Stimulated activated CD8-positive, alpha-beta memory T cell treated with anti-CD3 and anti-CD28 coated beads, Interleukin-15, amount 100 ng/mL, for 24 hours (primary cell): ENCODE data around the gene PDE5A.
"Not testable (repeated sequence)": the region's sequence is repeated elsewhere in the genome, so short reads cannot be mapped to it uniquely, and the experiment has no call there.

Experiments used
- DNase-seq: peaks from one replicate; pipeline ENCODE4 v3.0.0-alpha.2; 2020; ENCODE audit warnings: low read depth

PDE5A gene

DNA sequence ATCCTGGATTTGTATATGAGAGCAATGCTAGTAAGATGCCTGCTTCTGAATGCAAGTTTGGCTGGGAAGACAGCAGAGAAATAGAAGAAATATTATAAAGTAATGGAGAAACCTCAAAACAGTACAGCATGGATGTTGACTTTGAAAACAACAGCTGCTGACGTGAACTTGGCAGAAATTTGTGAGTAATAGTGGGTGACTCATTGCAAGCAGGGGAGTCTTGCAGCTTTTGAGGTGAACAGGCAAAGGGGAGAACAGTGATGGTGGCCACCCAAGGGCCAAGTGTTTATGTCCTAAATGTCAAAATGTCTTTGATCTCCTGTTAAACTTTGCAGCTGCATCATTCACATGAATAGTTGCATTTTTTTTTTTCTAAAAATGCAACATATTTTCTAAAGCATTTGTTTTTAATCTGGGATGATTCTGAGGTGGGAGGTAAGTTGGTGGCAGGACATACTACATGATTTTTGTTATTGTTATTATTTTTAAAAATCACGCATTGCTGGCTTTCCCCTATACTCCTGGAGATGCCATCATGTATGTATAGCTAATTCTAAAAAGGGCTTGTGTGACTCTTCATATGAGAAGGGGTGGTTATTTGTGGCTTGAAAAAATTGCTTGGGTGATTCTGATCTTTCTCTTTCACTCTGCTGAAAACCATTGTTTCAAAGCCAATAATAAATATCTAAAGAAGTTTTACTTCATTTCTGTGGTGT, 158.4 kb downstream of the PDE5A start:
- DNase-seq, result not testable (repeated sequence)

DNA sequence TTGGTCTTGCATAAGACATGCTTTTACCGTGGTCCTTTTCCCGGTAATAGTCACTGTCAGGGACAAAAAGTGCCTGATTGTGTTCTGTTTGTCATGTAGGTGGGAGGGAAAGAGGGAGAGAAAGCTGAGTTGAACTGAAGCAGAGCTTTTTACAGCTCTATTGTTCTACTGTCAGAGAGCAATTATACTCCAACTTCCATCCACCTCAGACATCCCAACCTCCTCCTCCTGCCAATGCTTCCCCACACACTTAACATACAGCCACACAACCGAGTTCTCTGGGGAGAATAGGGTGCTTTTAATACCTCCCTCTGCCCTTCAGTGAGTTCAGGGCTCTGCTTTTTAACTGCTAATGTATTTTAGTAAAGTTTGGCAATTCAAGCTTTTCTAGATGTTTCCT, 159.6 kb downstream of the PDE5A start:
- DNase-seq, result not testable (repeated sequence)

DNA sequence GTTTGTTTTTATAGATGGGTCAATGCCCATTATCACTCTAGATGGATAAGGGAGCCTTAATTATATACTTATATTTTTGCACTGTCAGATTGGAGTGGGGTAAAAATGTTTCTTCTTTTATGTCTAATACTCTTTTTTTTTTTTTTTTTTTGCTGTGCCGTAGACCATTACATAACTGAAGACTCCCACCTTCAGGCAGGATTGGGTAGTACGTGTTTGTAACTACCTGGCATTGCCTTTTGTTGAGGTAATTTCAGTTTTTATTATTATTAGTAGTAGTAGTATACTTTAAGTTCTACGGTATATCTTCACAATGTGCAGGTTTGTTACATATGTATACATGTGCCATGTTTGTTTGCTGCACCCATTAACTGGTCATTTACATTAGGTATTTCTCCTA, 165.9 kb downstream of the PDE5A start:
- DNase-seq, result not testable (repeated sequence)

DNA sequence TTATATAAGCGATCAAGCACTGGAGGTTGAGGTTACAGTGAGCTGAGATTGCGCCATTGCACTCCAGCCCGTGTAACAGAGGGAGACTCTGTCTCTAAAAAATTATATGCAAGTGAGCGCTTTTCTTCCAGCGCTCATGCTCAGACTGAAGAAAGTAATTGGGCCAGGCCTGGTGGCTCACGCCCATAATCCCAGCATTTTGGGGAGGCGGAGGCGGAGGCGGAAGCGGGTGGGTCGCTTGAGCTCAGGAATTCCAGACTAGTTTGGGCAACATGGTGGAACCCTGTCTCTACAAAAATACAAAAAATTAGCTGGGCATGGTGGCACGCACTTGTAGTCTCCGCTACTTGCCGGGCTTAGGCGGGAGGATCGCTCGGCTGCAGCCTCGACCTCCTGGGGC, 172.9 kb downstream of the PDE5A start:
- DNase-seq, result not testable (repeated sequence)

DNA sequence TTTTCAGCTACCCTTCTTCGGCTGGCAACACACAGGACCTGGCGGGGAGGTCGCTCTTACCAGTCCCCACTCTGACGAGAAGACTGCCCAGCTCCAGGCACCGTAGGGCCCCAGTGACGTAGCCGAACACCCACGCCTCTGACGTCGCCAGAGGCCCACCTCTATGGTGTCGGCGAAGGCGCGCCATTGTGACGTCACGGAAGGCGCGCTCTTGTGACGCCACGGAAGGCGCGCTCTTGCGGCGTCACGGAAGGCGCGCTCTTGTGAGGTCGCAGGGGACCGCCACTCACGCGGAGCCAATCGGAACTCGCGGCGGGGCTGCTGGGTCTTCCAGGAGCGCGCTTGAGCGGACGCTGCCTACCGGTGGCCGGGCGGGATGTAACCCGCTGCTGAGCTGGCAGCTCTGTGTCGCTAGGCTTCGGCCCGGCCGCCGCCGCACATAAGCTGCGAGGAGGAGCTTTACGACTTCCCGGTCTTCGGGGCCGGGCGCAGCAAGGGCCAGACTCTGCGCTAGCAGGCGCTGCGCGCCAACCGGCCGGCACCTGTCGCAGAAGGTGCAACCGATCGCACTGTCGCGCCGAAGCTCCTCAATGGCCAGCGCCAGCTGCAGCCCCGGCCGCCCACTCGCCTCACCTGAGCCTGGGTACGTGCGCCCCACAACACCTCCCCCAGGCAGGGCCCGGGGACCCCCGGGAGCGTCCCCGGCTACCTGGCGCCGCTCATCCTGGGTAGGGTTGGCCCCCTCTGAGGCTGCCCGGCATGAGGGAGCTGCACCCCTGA, 173.9 kb downstream of the PDE5A start:
- peak; percentile 98 for DNase-seq

DNA sequence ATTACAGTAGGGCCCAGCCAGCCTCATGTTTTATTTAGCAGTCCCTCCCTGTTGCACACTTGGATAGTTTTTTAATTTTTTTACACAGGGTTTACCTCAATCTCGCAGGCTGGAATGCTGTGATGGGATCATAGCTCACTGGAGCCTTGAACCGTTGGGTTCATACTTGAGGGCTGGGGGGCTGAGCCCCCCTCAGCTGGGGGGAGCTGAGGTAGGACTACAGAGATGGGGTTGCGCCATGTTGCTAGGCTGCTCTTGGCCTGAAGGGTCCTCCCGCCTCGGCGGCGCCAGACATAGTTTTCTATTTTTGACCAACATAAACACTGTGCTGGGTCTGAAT, 174.5 kb downstream of the PDE5A start:
- DNase-seq, result not testable (repeated sequence)

DNA sequence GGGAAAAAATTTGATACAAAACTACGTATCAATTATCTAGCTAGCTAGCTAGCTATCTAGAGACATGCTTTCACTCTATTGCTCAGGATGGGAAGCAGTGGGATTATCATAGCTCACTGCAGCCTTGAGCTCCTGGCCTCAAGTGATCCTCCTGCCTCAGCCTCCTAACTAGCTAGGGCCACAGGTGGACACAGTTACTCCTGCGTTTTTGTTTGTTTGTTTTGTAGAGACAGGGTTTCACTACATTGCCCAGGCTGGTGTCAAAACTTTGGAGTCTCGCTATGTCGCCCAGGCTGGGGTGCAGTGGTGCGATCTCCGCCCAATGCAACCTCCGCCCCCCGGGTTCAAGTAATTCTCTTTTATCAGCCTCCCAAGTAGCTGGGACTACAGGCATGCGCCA, 175.3 kb downstream of the PDE5A start:
- not testable (repeated sequence) for DNase-seq

DNA sequence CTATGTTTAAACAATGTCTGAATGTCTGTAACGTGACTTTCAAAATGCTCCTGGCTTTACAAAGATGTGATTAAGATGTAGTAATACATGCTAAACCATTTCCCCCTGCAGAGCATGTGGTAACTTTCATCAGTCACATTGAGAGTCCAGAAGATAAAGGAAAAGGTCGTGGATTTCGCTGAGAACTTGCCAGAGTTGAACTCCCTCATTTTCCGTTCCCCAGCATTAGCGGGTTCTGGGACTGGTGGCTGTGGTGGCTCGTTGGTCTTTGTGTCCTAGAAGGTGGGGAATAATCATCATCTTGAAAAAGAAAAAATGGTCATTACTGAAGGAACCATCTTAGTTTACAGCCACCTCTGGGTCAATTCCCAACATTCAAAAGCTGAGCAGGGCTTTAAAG, 178.8 kb downstream of the PDE5A start:
- DNase-seq, result not testable (repeated sequence)
